CD4-positive, alpha-beta T cell treated with Interleukin-4 for 1 hour (primary cell): ENCODE data around the gene DHX57.

Experiments
- DNase-seq, 2 donors: peaks; one replicate each; pipeline ENCODE4 v3.0.0-alpha.2; 2020 to 2022

The DHX57 gene

GRCh38 chr2:38866773-38867443, 8.8 kb downstream of the DHX57 start:
- DNase-seq = no peak

- peak in 1 of 2 donors; percentile 6 for DNase-seq
Observed at GRCh38 chr2:38863061-38863695, 12.6 kb downstream of the DHX57 start.

- no peak for DNase-seq
Observed at GRCh38 chr2:38862476-38862875, 13.3 kb downstream of the DHX57 start.

GRCh38 chr2:38856165-38856564, 19.6 kb downstream of the DHX57 start:
- DNase-seq = no peak

- no peak for DNase-seq
Observed at GRCh38 chr2:38850045-38850444, 25.7 kb downstream of the DHX57 start.

- DNase-seq = no peak
Observed at GRCh38 chr2:38836791-38837190, 38.9 kb downstream of the DHX57 start.

GRCh38 chr2:38835990-38836389, 39.7 kb downstream of the DHX57 start:
- peak; percentile 14 to 30 for DNase-seq

- peak in 1 of 2 donors; percentile 33 for DNase-seq
Observed at GRCh38 chr2:38835015-38835601, 40.6 kb downstream of the DHX57 start.

- DNase-seq = no peak
Observed at GRCh38 chr2:38830526-38831159, 45.1 kb downstream of the DHX57 start.

GRCh38 chr2:38829971-38830370, 45.8 kb downstream of the DHX57 start:
- no peak for DNase-seq

GRCh38 chr2:38828460-38828859, 47.3 kb downstream of the DHX57 start:
- DNase-seq = no peak

GRCh38 chr2:38827539-38828145, 48.1 kb downstream of the DHX57 start:
- DNase-seq = peak in 1 of 2 donors; percentile 26

GRCh38 chr2:38825956-38826355, 49.8 kb downstream of the DHX57 start:
- DNase-seq = no peak

- no peak for DNase-seq
Observed at GRCh38 chr2:38824906-38825305, 50.8 kb downstream of the DHX57 start.

GRCh38 chr2:38823386-38823785, 52.3 kb downstream of the DHX57 start:
- DNase-seq = no peak

GRCh38 chr2:38818565-38818964, 57.2 kb downstream of the DHX57 start:
- no peak for DNase-seq

GRCh38 chr2:38815936-38816335, 59.8 kb downstream of the DHX57 start:
- DNase-seq = no peak

- no peak for DNase-seq
Observed at GRCh38 chr2:38810488-38810887, 65.2 kb downstream of the DHX57 start.

GRCh38 chr2:38808677-38809076, 67.1 kb downstream of the DHX57 start:
- no peak for DNase-seq

- DNase-seq = no peak
Observed at GRCh38 chr2:38806733-38807059, 69.0 kb downstream of the DHX57 start.

- peak; percentile 4 to 15 for DNase-seq
Observed at GRCh38 chr2:38806015-38806732, 69.6 kb downstream of the DHX57 start.

GRCh38 chr2:38797953-38798352, 77.8 kb downstream of the DHX57 start:
- no peak for DNase-seq

- no peak for DNase-seq
Observed at GRCh38 chr2:38797250-38797676, 78.5 kb downstream of the DHX57 start.
